MM.1S (cell line): ENCODE results near the gene PRM2.

Experiments used
- DNase-seq: peaks from one replicate; pipeline ENCODE4 v3.0.0-alpha.2; 2015
- H2AFZ ChIP-seq: fragments of 300-600 bp; sonication (generic); 2 replicates; pipeline ENCODE4 v1.6.0; 2016; ENCODE audit warnings: antibody characterized with exemption, low read length
- H3F3A ChIP-seq: fragments of 300-600 bp; sonication (generic); 2 replicates; pipeline ENCODE4 v1.6.1; 2016; ENCODE audit warnings: mild to moderate bottlenecking, antibody characterized with exemption, low read length, moderate library complexity, mixed read lengths; ENCODE audit not compliant: insufficient read depth
- H3K27ac ChIP-seq: fragments of 300-600 bp; sonication (generic); 2 replicates; pipeline ENCODE4 v1.5.1; 2016; ENCODE audit warnings: mild to moderate bottlenecking, low read length
- H3K27me3 ChIP-seq: fragments of 300-600 bp; sonication (generic); replicated peaks from 2 replicates; pipeline ENCODE4 v1.6.0; 2016; ENCODE audit warnings: low read length; ENCODE audit not compliant: insufficient read depth
- H3K36me3 ChIP-seq: fragments of 300-600 bp; sonication (generic); replicated peaks from 2 replicates; pipeline ENCODE4 v1.6.1; 2016; ENCODE audit warnings: mild to moderate bottlenecking, low read length, mixed read lengths; ENCODE audit not compliant: insufficient read depth
- H3K4me1 ChIP-seq: fragments of 300-600 bp; sonication (generic); 2 replicates; pipeline ENCODE4 v1.6.1; 2016; ENCODE audit warnings: low read length, mixed read lengths
- H3K4me2 ChIP-seq: fragments of 300-600 bp; sonication (generic); 2 replicates; pipeline ENCODE4 v1.6.0; 2016; ENCODE audit warnings: low read depth, low read length
- H3K4me3 ChIP-seq: fragments of 300-600 bp; sonication (generic); 2 replicates; pipeline ENCODE4 v1.5.1; 2016; ENCODE audit warnings: low read length, mixed read lengths
- H3K79me2 ChIP-seq: fragments of 300-600 bp; sonication (generic); 2 replicates; pipeline ENCODE4 v1.6.1; 2016; ENCODE audit warnings: mixed run types, low read length, mixed read lengths
- H3K9ac ChIP-seq: fragments of 300-600 bp; sonication (generic); 2 replicates; pipeline ENCODE4 v1.6.1; 2016; ENCODE audit warnings: low read length, mixed read lengths
- H3K9me2 ChIP-seq: fragments of 300-600 bp; sonication (generic); replicated peaks from 2 replicates; pipeline ENCODE4 v1.6.1; 2016; ENCODE audit warnings: mild to moderate bottlenecking, low read length, mixed read lengths; ENCODE audit not compliant: insufficient read depth
- H3K9me3 ChIP-seq: fragments of 300-600 bp; sonication (generic); replicated peaks from 2 replicates; pipeline ENCODE4 v1.6.1; 2016; ENCODE audit warnings: mild to moderate bottlenecking, low read length, mixed read lengths; ENCODE audit not compliant: insufficient read depth
- H4K20me1 ChIP-seq: fragments of 300-600 bp; sonication (generic); 2 replicates; pipeline ENCODE4 v1.6.1; 2016; ENCODE audit warnings: mild to moderate bottlenecking, low read length, moderate library complexity, mixed read lengths; ENCODE audit not compliant: insufficient read depth
- EZH2 ChIP-seq: fragments of 300-600 bp; sonication (generic); optimal IDR thresholded peaks from 2 replicates; pipeline ENCODE3; 2017; ENCODE audit warnings: low read depth, mild to moderate bottlenecking, antibody characterized with exemption, low read length, mixed read lengths
- EZH2phosphoT487 ChIP-seq: fragments of 300-600 bp; sonication (generic); IDR thresholded peaks from 2 replicates; pipeline ENCODE4 v1.6.1; 2018; ENCODE audit warnings: antibody characterized with exemption, low read length
- TF ChIP-seq, protein P1 (sequence below): fragments of 300-600 bp; sonication (generic); IDR thresholded peaks from 2 replicates; pipeline ENCODE4 v1.5.1; 2016; ENCODE audit warnings: antibody characterized with exemption, low read length, mixed read lengths

PRM2 gene

DNA sequence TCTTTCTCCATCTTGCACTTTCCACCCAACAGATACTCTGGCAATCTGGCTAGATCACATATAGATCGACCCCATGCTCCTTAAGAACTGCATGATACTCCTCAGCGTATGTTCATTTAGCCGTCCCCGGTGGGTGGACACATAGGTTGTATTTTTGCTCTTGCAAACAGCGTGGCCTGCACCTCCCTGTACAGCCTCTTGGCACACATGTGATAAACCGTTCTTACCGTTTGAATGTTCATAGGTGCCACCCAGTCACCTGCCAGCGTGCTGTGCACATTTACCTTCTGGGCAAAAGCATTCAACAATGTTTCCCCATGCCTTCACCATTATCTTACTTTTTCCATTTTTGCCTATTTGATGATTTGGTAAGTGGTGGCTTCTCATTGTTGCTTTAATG, 13.4 kb downstream of the PRM2 start:
- DNase-seq = no peak
- no peak overlapping the region for H3K4me2 ChIP-seq
- H3K9me3 ChIP-seq = no peaks in the 10 kb centered on the region
- H3K27me3 ChIP-seq = no peaks in the 10 kb centered on the region; the same call in 1 of the 2 replicates
- no peak overlapping the region for H2AFZ ChIP-seq
- no peaks in the 10 kb centered on the region for H3K79me2 ChIP-seq
- H4K20me1 ChIP-seq = no peaks in the 10 kb centered on the region
- no peak for TF ChIP-seq EZH2
- TF ChIP-seq, protein P1, sequence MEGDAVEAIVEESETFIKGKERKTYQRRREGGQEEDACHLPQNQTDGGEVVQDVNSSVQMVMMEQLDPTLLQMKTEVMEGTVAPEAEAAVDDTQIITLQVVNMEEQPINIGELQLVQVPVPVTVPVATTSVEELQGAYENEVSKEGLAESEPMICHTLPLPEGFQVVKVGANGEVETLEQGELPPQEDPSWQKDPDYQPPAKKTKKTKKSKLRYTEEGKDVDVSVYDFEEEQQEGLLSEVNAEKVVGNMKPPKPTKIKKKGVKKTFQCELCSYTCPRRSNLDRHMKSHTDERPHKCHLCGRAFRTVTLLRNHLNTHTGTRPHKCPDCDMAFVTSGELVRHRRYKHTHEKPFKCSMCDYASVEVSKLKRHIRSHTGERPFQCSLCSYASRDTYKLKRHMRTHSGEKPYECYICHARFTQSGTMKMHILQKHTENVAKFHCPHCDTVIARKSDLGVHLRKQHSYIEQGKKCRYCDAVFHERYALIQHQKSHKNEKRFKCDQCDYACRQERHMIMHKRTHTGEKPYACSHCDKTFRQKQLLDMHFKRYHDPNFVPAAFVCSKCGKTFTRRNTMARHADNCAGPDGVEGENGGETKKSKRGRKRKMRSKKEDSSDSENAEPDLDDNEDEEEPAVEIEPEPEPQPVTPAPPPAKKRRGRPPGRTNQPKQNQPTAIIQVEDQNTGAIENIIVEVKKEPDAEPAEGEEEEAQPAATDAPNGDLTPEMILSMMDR = no peak
- TF ChIP-seq EZH2phosphoT487 = no peak
- no peak overlapping the region for H3K4me3 ChIP-seq
- no peak overlapping the region for H3K27ac ChIP-seq
- H3K4me1 ChIP-seq = peaks cover 12% of the 10 kb centered on the region
- H3F3A ChIP-seq = peaks cover 17% of the 10 kb centered on the region
- H3K36me3 ChIP-seq = no peaks in the 10 kb centered on the region
- H3K9ac ChIP-seq = no peak overlapping the region
- H3K9me2 ChIP-seq = no peaks in the 10 kb centered on the region

DNA sequence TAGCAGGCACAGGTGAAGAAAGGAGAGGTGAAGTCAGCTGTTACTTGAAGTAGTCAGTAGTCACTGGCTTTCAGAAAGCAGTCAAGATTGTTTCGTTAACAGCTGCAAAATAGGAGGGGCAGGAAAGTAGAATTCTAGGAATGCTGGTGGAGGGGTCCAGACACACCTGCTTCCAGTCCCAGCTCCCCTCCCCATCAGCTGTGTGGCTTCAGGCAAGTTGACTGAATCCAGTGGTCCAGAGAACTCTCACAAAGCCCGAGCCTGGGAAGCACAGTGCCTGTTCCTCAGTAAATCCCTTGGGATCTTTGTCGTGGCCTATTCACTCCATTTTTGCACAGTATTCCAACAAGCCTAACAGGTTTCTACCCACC, 15.7 kb downstream of the PRM2 start:
- no peak for DNase-seq
- Histone ChIP-seq H3K9me2 (no peaks in the 10 kb centered on the region), H3K36me3 (no peaks in the 10 kb centered on the region), H3K4me2 (no peak overlapping the region), H2AFZ (no peak overlapping the region), H3K79me2 (no peaks in the 10 kb centered on the region), H3K4me3 (no peak overlapping the region), H3K27ac (no peak overlapping the region), H3K9me3 (no peaks in the 10 kb centered on the region), H3K9ac (no peak overlapping the region), H3K27me3 (no peaks in the 10 kb centered on the region), H4K20me1 (no peaks in the 10 kb centered on the region), H3K4me1 (peaks cover 22% of the 10 kb centered on the region), H3F3A (peaks cover 34% of the 10 kb centered on the region)
- TF ChIP-seq EZH2 (no peak), EZH2phosphoT487 (no peak)
- TF ChIP-seq, protein P1 = no peak

DNA sequence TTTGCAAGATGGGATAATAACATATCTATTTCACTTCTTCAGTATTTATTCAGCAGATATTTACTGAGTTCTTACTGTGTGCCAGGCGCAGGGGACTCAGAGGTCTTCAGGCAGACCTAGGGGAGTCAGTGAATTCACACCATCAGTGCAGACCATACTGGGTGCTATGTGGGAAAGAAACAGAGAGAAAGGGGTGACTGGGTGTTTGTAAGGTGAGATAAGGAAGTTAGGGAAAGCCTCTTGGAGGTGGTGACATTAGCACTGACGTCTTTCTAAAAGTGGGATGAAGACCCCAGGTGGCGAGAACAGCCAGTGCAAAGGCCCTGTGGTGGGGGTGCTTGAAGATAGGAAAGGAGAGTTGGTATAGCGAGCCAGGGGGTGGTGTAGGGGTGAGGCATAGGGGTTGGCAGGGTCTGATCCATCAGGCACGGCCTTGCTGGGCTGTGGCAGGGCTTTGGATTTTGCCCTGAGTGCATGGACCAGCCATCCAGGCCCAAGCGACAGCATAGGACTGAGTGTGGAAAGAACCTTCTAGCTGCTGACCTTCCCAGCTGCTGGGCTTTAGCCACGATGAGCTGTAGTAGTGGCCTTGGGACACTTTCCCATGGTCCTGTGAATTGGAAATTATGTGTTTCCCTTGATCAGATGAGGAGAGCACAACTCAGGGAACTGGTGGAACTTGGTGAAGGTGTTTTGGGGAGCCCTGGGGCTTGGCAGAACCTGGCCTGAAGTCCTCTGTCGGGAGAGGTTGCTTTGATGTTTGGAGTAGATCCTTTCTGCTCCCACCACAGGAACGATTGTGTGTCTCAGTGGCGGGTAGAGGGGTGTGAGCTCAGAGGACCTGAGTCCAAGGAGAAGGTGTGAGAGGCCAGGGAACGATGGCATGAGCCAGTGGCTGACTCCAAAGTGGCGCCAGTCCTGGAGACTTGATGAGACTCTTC, 16.4 kb downstream of the PRM2 start:
- Histone ChIP-seq H3K27ac (no peak overlapping the region), H3K4me2 (no peak overlapping the region), H3K9me2 (no peaks in the 10 kb centered on the region), H3F3A (peaks cover 34% of the 10 kb centered on the region), H3K4me1 (peaks cover 22% of the 10 kb centered on the region), H4K20me1 (no peaks in the 10 kb centered on the region), H2AFZ (no peak overlapping the region), H3K79me2 (no peaks in the 10 kb centered on the region), H3K4me3 (no peak overlapping the region), H3K27me3 (no peaks in the 10 kb centered on the region), H3K36me3 (no peaks in the 10 kb centered on the region), H3K9me3 (no peaks in the 10 kb centered on the region), H3K9ac (no peak overlapping the region)
- no peak for TF ChIP-seq EZH2phosphoT487
- no peak for TF ChIP-seq EZH2
- no peak for DNase-seq
